ENCODE data around the gene QSER1.
"Not testable (repeated sequence)": the region's sequence is repeated elsewhere in the genome, so short reads cannot be mapped to it uniquely, and the experiment has no call there.

QSER1 gene

GRCh38 chr11:33001751-33002542 is 109.3 kb downstream of the QSER1 start:
- DNase-seq (ENCODE audit: low spot score): no peak

GRCh38 chr11:33005175-33005574 is 112.6 kb downstream of the QSER1 start:
- no peak for DNase-seq (ENCODE audit: low spot score)

- no peak for DNase-seq (ENCODE audit: low spot score)
Measured at GRCh38 chr11:33006010-33006409, 113.4 kb downstream of the QSER1 start.

- DNase-seq (ENCODE audit: low spot score): no peak
Measured at GRCh38 chr11:33013755-33014154, 121.1 kb downstream of the QSER1 start.

GRCh38 chr11:33015621-33016551 is 123.3 kb downstream of the QSER1 start, which contains the start of gene DEPDC7:
Gene DEPDC7 (plus strand): TSS chr11:33015878. CDS start chr11:33015956, 78 bp downstream.
- peak; percentile 85 for DNase-seq (ENCODE audit: low spot score)

- no peak for DNase-seq (ENCODE audit: low spot score)
Measured at GRCh38 chr11:33016654-33017053, 124.0 kb downstream of the QSER1 start.

GRCh38 chr11:33017478-33017877 is 124.9 kb downstream of the QSER1 start:
- no peak for DNase-seq (ENCODE audit: low spot score)

GRCh38 chr11:33017965-33018364 is 125.4 kb downstream of the QSER1 start:
- no peak for DNase-seq (ENCODE audit: low spot score)

GRCh38 chr11:33018840-33019239 is 126.2 kb downstream of the QSER1 start:
- no peak for DNase-seq (ENCODE audit: low spot score)

GRCh38 chr11:33021501-33021900 is 128.9 kb downstream of the QSER1 start:
- no peak for DNase-seq (ENCODE audit: low spot score)

- DNase-seq (ENCODE audit: low spot score): no peak
Measured at GRCh38 chr11:33021937-33022336, 129.3 kb downstream of the QSER1 start.

GRCh38 chr11:33025339-33025722 is 132.7 kb downstream of the QSER1 start:
- DNase-seq (ENCODE audit: low spot score): no peak

- DNase-seq (ENCODE audit: low spot score): no peak
Measured at GRCh38 chr11:33027233-33027632, 134.6 kb downstream of the QSER1 start.

GRCh38 chr11:33027846-33028536 is 135.4 kb downstream of the QSER1 start:
- no peak for DNase-seq (ENCODE audit: low spot score)

- no peak for DNase-seq (ENCODE audit: low spot score)
Measured at GRCh38 chr11:33028537-33028914, 135.9 kb downstream of the QSER1 start.

- not testable (repeated sequence) for DNase-seq (ENCODE audit: low spot score)
Measured at GRCh38 chr11:33029218-33029617, 136.6 kb downstream of the QSER1 start.

Data from kidney tubule cell (primary cell).